GM21786 (cell line): Measurements from ENCODE around the gene LEKR1.
A peak's percentile ranks its signal among the peaks of the same experiment; 100 is the strongest.
"Not testable (repeated sequence)": the region's sequence is repeated elsewhere in the genome, so short reads cannot be mapped to it uniquely, and the experiment has no call there.

ENCODE experiments used
- ATAC-seq: cut with Tn5 transposase; IDR thresholded peaks from one replicate; pipeline ENCODE4 v1.9.1; 2021; ENCODE audit not compliant: unreplicated experiment

LEKR1 gene

DNA sequence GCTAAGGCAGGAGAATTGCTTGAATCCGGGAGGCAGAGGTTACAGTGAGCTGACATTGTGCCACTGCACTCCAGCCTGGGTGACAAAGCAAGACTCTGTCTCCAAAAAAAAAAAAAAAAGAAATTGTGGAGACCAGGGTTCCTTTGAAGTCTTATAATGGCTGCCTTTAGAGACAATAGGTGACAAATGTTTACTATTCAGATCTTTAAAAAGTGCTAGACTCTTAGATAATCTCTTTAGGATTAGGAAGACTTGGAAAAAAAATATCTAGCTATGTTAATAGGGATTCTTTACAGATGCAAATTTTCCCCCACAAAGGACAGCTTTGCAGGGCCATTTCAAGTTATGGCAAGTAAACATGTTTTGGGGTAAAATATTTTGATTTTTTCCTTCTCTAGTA, 71.7 kb downstream of the LEKR1 start:
- not testable (repeated sequence) for ATAC-seq

GRCh38 chr3:156898296-156898880, 72.2 kb downstream of the LEKR1 start:
- ATAC-seq, result no peak

DNA sequence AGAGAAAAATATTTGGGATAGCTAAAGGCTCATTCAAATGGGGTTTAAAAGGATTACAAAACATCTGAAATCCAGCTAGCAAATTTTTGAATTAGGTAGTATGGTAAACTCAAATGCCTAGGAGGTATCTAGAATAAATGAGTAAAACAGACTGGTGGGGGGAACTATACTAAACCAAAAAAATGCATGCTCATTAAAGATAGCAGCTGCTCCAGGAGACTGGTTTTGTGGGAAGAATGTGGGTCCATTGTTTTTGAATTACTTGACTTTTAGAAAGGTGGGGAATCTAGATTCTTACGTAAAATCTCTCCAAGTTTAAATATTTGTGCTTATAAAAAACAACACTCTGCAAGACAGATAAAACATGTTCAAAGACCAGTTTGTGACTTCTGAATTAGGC, 73.8 kb downstream of the LEKR1 start:
- ATAC-seq, result no peak

DNA sequence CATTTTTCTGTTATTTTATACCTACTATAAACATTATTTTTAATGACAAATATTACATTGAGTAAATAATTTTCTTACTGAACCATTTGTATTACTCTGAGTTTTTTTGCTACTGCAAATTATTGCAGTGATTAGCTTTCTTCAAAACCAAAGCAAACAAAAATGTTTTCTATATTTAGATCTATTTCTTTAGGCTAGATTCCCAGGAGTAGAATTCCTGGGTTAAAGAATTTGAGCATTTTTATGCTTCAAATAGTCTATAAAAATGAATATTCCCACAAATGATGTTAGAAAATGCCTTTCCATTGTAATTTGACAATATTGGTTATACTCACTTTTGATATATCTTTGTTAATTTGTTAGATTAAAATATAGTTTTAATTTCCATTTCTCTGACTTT, 76.8 kb downstream of the LEKR1 start:
- ATAC-seq, result no peak

GRCh38 chr3:156906275-156906674, 80.1 kb downstream of the LEKR1 start:
- no peak for ATAC-seq

GRCh38 chr3:156908398-156908797, 82.2 kb downstream of the LEKR1 start:
- ATAC-seq, result no peak

DNA sequence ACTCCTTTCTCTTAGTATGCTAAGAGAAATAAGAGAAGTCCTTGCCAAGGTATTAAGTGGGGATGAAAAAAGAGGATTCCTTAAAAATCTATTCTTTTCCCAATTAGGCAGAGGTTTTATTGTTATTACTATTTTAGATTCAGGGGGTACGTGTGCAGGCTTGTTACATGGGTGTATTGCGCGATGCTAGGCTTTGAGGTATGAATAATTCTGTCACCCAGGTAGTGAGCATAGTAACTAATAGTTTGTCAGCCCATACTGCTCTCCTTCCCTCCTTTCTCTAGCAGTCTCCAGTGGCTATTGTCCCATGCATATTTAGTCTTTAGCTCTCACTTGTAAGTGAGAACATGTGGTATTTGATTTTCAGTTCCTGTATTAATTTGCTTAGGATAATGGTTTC, 83.9 kb downstream of the LEKR1 start:
- ATAC-seq, result no peak

GRCh38 chr3:156910831-156911230, 84.7 kb downstream of the LEKR1 start:
- not testable (repeated sequence) for ATAC-seq

GRCh38 chr3:156914300-156914699, 88.1 kb downstream of the LEKR1 start:
- ATAC-seq, result not testable (repeated sequence)

- no peak for ATAC-seq
Measured at GRCh38 chr3:156915372-156915771, 89.2 kb downstream of the LEKR1 start.

DNA sequence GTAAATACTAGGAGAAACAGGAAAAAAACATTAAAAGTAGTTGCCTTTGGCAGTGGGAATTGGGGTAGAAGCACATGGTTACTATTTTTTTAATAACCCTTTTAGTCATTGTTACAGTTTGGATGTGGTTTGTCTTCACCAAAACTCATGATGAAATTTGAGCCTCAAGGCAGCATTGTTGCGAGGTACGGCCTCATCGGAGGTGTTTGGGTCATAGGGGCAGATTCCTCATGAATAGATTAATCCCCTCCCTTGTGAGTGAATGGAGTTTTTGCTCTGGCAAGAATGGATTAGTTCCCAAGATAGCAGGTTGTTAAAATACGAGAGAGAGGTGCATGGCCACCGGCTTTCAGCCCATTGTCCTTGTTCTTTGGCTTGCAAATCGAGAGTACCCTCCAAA, 92.6 kb downstream of the LEKR1 start:
- ATAC-seq, result no peak

DNA sequence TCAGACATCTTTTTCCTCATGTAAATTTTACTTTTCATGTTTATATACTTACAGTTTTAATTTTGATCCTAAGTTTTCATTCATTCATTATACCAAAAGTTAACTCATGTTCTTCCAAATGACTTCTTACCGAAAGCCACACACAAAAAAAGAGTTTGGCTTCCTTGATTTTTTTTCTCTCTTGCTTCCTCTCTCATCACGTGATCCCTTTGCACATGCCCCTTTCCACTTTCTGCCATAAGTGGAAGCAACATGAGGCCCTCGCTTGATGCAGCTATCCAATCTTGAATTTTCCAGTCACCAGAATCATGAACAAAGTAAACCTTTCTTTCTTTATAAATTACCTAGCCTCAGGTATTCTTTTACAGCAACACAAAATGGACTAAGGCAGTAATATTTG, 93.7 kb downstream of the LEKR1 start:
- no peak for ATAC-seq

GRCh38 chr3:156920399-156920798, 94.2 kb downstream of the LEKR1 start:
- no peak for ATAC-seq

DNA sequence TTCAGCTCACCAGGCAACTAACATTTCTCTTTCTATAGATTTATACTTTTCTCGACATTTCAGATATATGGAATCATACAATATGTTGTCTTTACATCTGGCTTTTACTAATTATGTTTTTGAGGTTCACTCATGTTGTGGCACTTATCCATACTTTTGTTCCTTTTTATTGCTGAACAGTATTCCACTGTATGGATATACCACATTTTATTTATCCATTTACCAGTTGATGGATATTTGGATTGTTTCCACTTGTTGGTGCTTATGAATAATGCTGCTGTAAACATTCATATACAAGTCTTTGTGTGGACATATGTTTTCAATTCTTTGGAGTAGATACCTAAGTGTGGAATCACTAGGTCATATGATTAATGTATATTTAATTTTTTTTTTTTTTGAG, 97.2 kb downstream of the LEKR1 start:
- no peak for ATAC-seq

GRCh38 chr3:156938724-156939123, 112.6 kb downstream of the LEKR1 start:
- no peak for ATAC-seq

DNA sequence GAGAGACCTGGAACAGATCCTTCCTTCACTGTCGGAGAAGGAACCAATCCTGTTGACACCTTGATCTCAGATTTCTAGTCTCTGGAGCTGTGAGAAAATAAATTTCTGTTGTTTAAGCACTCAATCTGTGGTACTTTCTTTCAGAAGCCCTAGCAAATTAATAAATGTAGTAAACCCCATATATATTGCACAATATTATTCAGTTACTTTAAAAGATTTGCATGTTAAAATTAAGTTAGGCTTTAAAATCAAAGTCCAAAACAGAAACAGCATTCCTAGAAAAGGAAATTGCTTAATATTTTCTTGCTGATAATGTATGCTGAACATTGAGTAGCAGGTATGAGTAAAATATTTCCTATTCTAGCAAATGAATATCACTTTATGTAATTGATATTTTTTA, 113.2 kb downstream of the LEKR1 start:
- ATAC-seq, result no peak

- ATAC-seq, result no peak
Measured at GRCh38 chr3:156941311-156941710, 115.2 kb downstream of the LEKR1 start.

GRCh38 chr3:156948402-156949210, 122.5 kb downstream of the LEKR1 start:
- ATAC-seq, result no peak

- ATAC-seq, result no peak
Measured at GRCh38 chr3:156952011-156952410, 125.9 kb downstream of the LEKR1 start.

DNA sequence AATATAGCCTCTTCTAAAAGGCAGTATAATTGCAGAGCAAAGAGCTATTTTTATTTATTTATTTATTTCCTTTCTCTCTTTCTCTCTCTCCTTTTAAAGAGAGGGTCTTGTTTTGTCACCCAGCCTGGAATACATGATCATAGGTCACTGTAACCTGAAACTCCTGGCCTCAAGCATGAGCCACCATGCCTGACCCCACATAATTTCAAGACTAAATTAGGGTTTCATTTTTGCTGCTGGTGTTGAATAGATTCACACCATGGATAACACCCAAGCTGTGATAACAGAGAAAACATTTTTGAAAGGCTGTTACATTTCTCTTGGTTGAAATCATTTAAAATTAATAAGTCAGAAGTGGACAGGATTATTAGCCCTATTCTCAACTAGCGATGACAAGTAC, 131.6 kb downstream of the LEKR1 start:
- peak; percentile 42 for ATAC-seq

- ATAC-seq, result no peak
Measured at GRCh38 chr3:156963096-156963495, 136.9 kb downstream of the LEKR1 start.

GRCh38 chr3:156964577-156964976, 138.4 kb downstream of the LEKR1 start:
- ATAC-seq, result no peak

- ATAC-seq, result not testable (repeated sequence)
Measured at GRCh38 chr3:156966349-156966748, 140.2 kb downstream of the LEKR1 start.
